Spleen (tissue), 11 donors: ENCODE data around the gene ARRB2. TPM values are rescaled to one million over a fixed set of nuclear protein-coding genes. Genes with fewer than 3 reads are reported as not detected.

Experiments
- DNase-seq: peaks from one replicate; pipeline ENCODE4 v3.0.0-alpha.2; 2020
- H3K27ac ChIP-seq, 8 donors: fragments of 200-600 bp; sonication (generic) in 7 of 8; 1 replicate in 4 of 8; 2 replicates in 4 of 8; pipeline versions ENCODE4 v1.5.0 to v1.8.0; 2016 to 2021; ENCODE audit warnings: inconsistent platforms in 4 of 8, mild to moderate bottlenecking in 4 of 8, moderate library complexity in 1 of 8
- H3K27me3 ChIP-seq, 7 donors: fragments of 200-600 bp; sonication (generic) in 6 of 7; replicated peaks in 1 of 7; 1 replicate in 4 of 7; 2 replicates in 3 of 7; pipeline versions ENCODE4 v1.5.0 to v1.8.0; 2016 to 2021; ENCODE audit warnings: inconsistent platforms in 3 of 7, mild to moderate bottlenecking in 1 of 7
- H3K36me3 ChIP-seq, 6 donors: fragments of 200-600 bp; sonication (generic) in 5 of 6; 1 replicate in 4 of 6; 2 replicates in 2 of 6; pipeline versions ENCODE4 v1.5.0 to v1.8.0; 2016 to 2021; ENCODE audit warnings: inconsistent platforms in 2 of 6
- H3K4me1 ChIP-seq, 6 donors: fragments of 200-600 bp; sonication (generic) in 5 of 6; 1 replicate in 3 of 6; 2 replicates in 3 of 6; pipeline versions ENCODE4 v1.5.0 to v1.8.0; 2016 to 2021; ENCODE audit warnings: inconsistent platforms in 3 of 6
- H3K4me3 ChIP-seq, 8 donors: fragments of 200-600 bp; sonication (generic) in 7 of 8; 1 replicate in 4 of 8; 2 replicates in 4 of 8; pipeline versions ENCODE4 v1.5.0 to v1.8.0; 2016 to 2021; ENCODE audit warnings: inconsistent platforms in 4 of 8, mild to moderate bottlenecking in 4 of 8, moderate library complexity in 2 of 8
- H3K9me3 ChIP-seq, 8 donors: fragments of 200-600 bp; sonication (generic) in 7 of 8; 1 replicate in 4 of 8; 2 replicates in 4 of 8; pipeline versions ENCODE4 v1.5.0 to v1.8.0; 2016 to 2021; ENCODE audit warnings: inconsistent platforms in 4 of 8
- POLR2A ChIP-seq, 3 donors: fragments of 450-650 bp; IDR thresholded peaks; one replicate each; pipeline ENCODE4 v1.5.1; 2017; ENCODE audit warnings: antibody characterized with exemption in 3 of 3, mild to moderate bottlenecking in 1 of 3
- POLR2AphosphoS5 ChIP-seq, 3 donors: sonication (generic); formaldehyde crosslinking; IDR thresholded peaks; one replicate each; pipeline ENCODE4 v1.5.1; 2017; ENCODE audit warnings: antibody characterized with exemption in 3 of 3
- WGBS, 5 donors: extraction: QIAGEN DNeasy Blood & Tissue Kit in 3 of 5; methylation state at CpG; one replicate each; pipeline versions ENCODE4 v1.1.5 to v1.1.7; 2013 to 2018; 5-methylcytosine and 5-hydroxymethylcytosine counted together
- intact Hi-C: fragments of 100-400 bp; cut with DNase I; formaldehyde crosslinking; loops from one replicate; pipeline ENCODE4 v1.15.0; 2023; ENCODE audit warnings: low total_unique reads
- polyA plus RNA-seq, 3 donors: library from polyadenylated mRNA; stranded (reverse); fragments of 200-250 nt; gene quantifications; one replicate each; pipeline ENCODE4 v1.2.1, GENCODE V29; 2013
- total RNA-seq, 7 donors: library from RNA; depleted of rRNA in 3 of 7; stranded (reverse); fragments of >200 nt in 3 of 7; fragmentation: NEBNext Ultra II Directional in 4 of 7; extraction: Animal tissue kit (Norgen Biotek cat#: 25700) in 4 of 7; gene quantifications; one replicate each; pipeline versions ENCODE4 v1.1.0 to v1.2.1, GENCODE V29; 2016 to 2021
- TF ChIP-seq, protein P1 (sequence below), 11 experiments: fragments of 200-600 bp in 7 of 11; fragments of 450-650 bp in 4 of 11; sonication (generic) in 4 of 11; IDR thresholded peaks in 8 of 11; conservative IDR thresholded peaks in 3 of 11; 1 replicate in 7 of 11; 2 replicates in 4 of 11; pipeline versions ENCODE4 v1.4.0 to v1.8.0; 2016 to 2021; ENCODE audit warnings: antibody characterized with exemption in 11 of 11, inconsistent platforms in 4 of 11, mild to moderate bottlenecking in 1 of 11
- donor health status: healthy with polysubstance abuse.
- donor health status: DM: no; HTN: no; CAD: no; lungs with moderate emphysema.
- donor health status: DM: no; HTN: no; CAD: no.
- donor health status: Bipolar disorder and iron deficiency.
- donor health status: healthy.
- donor health status: DM: no; HTN: no; CAD: no.
- donor health status: DM: yes; HTN: yes; CAD: no.

The ARRB2 gene
- total and polyA plus RNA-seq, 10 donors, result 61.4 to 416 (median 209) TPM

DNA sequence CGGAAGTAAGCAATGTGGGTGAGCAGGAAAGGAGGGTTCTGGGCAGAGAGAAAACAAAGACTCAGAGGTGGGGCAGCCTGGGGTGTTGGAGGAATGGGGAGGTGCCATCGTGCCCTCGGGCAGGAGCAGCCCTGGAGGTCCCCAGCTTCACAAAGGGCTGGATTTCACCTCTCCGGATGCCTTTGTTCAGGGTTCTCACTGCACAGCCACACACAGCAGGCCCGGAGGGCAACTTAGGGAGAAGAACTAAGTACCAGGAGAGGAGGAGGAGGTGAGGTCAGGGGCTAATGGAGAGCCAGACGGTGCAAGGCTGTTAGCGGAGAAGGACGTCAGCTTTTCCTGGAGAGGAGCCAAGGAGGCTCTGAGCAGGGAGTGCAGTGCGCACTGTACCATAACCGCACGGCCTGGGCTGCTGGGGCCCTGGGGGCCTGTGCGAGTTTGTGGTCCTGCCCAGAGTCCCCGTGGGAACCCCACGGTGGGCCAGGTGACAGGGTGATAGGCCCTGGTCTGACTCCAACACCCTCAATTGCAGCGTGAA, 9.3 kb downstream of the ARRB2 start:
- Histone ChIP-seq H3K9me3 (no peaks in the 10 kb centered on the region), H3K4me3 (no peak overlapping the region), H3K27ac (peak overlapping the region in 4 of 8 donors; percentile 32 to 99 (median 68)), H3K27me3 (no peaks in the 10 kb centered on the region), H3K36me3 (peaks cover 0 to 72% (median 53%) of the 10 kb centered on the region in 6 donors), H3K4me1 (peaks cover 0 to 59% (median 22%) of the 10 kb centered on the region in 6 donors)
- TF ChIP-seq, protein P1, sequence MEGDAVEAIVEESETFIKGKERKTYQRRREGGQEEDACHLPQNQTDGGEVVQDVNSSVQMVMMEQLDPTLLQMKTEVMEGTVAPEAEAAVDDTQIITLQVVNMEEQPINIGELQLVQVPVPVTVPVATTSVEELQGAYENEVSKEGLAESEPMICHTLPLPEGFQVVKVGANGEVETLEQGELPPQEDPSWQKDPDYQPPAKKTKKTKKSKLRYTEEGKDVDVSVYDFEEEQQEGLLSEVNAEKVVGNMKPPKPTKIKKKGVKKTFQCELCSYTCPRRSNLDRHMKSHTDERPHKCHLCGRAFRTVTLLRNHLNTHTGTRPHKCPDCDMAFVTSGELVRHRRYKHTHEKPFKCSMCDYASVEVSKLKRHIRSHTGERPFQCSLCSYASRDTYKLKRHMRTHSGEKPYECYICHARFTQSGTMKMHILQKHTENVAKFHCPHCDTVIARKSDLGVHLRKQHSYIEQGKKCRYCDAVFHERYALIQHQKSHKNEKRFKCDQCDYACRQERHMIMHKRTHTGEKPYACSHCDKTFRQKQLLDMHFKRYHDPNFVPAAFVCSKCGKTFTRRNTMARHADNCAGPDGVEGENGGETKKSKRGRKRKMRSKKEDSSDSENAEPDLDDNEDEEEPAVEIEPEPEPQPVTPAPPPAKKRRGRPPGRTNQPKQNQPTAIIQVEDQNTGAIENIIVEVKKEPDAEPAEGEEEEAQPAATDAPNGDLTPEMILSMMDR (IDR thresholded peaks at IDR 0.05 in 8 of 11, conservative IDR thresholded peaks at IDR 0.05 in 3 of 11), result no peak
- TF ChIP-seq POLR2AphosphoS5 (IDR thresholded peaks at IDR 0.05) (peak; percentile 43 to 74 (median 44)), POLR2A (IDR thresholded peaks at IDR 0.05) (no peak)
- no peak for DNase-seq
- intact Hi-C loops, result loop anchor here (10.0 kb wide), 1 partner anchor 75 kb away; the partner anchor contains the start of gene PSMB6
- WGBS, 5 donors, result 75 to 82% (median 79%) methylated on average over 8 to 15 of the region's 15 CpGs

DNA sequence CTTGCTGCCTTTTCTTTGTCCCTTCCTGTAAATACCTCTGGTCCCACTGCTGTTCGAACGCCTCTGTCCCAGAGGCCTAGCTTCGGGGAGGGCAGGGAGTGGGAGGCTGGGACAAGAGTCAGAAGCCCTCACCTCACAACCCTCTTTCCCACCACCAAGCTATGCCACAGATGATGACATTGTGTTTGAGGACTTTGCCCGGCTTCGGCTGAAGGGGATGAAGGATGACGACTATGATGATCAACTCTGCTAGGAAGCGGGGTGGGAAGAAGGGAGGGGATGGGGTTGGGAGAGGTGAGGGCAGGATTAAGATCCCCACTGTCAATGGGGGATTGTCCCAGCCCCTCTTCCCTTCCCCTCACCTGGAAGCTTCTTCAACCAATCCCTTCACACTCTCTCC, 10.4 kb downstream of the ARRB2 start:
- H3K36me3 ChIP-seq, result peaks cover 0 to 63% (median 52%) of the 10 kb centered on the region in 6 donors
- H3K9me3 ChIP-seq, result no peaks in the 10 kb centered on the region
- H3K4me1 ChIP-seq, result peaks cover 0 to 56% (median 14%) of the 10 kb centered on the region in 6 donors
- TF ChIP-seq POLR2AphosphoS5 (IDR thresholded peaks at IDR 0.05) (no peak), POLR2A (IDR thresholded peaks at IDR 0.05) (no peak)
- TF ChIP-seq, protein P1 (IDR thresholded peaks at IDR 0.05 in 8 of 11, conservative IDR thresholded peaks at IDR 0.05 in 3 of 11), result no peak
- H3K27ac ChIP-seq, result peak overlapping the region in 3 of 8 donors; percentile 39 to 99 (median 40)
- DNase-seq, result peak; percentile 57
- H3K27me3 ChIP-seq, result no peaks in the 10 kb centered on the region
- intact Hi-C loops, result no loop called here
- 89 to 94% (median 94%) methylated on average over 7 of the region's 7 CpGs for WGBS, 5 donors
- H3K4me3 ChIP-seq, result peak overlapping the region in 1 of 8 donors; percentile 3

DNA sequence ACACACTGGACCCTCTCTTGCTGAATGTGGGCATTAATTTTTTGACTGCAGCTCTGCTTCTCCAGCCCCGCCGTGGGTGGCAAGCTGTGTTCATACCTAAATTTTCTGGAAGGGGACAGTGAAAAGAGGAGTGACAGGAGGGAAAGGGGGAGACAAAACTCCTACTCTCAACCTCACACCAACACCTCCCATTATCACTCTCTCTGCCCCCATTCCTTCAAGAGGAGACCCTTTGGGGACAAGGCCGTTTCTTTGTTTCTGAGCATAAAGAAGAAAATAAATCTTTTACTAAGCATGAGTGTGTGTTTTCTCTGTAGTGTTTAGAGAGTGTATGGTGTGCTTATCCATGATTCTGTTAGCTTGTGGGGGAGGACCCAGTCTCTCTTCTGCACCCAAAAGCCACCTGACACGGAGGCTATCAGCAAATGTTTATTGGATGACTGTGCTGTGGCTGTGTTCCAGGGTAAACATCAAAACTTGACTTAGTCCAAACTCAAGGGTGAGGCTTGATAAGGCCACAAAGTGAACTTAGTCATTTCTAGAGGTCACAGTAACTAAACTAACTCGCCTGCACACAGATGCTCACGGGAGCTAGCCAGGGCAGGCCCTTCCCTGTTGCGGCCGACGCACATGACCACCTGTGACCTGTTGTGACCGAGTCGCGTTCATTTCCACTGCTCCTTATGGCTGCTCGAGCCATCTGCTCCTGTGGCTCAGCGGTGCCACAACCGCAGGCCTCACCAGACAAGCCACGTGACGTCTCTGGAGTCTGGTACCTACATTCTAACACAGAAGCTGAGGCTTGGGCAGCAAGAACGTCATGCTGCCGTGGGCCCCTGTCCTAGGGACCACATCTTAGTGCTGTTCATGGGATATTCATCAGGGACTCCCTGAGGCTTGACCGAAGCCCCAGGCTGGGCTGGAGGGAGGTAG, 11.0 kb downstream of the ARRB2 start:
- Histone ChIP-seq H3K4me1 (peaks cover 0 to 55% (median 11%) of the 10 kb centered on the region in 6 donors), H3K4me3 (no peak overlapping the region), H3K27me3 (no peaks in the 10 kb centered on the region), H3K36me3 (peaks cover 0 to 56% (median 46%) of the 10 kb centered on the region in 6 donors), H3K27ac (peak overlapping the region in 3 of 8 donors; percentile 39 to 99 (median 40)), H3K9me3 (no peaks in the 10 kb centered on the region)
- 74 to 88% (median 82%) methylated on average over 20 of the region's 20 CpGs for WGBS, 5 donors
- peak; percentile 77 for DNase-seq
- intact Hi-C loops, result no loop called here
- TF ChIP-seq POLR2AphosphoS5 (IDR thresholded peaks at IDR 0.05), result peak; percentile 67 to 85 (median 82)
- TF ChIP-seq, protein P1 (IDR thresholded peaks at IDR 0.05 in 8 of 11, conservative IDR thresholded peaks at IDR 0.05 in 3 of 11), result no peak
